ENCODE measurements around the gene LRR1. TPM values are rescaled to one million over a fixed set of nuclear protein-coding genes. Genes with fewer than 3 reads are reported as not detected.

Gene LRR1
- total and polyA plus RNA-seq, 9 donors = 4.1 to 8.0 (median 6.5) TPM

- TF ChIP-seq EP300 (IDR thresholded peaks at IDR 0.05) (no peak), POLR2A (IDR thresholded peaks at IDR 0.05) (no peak)
- TF ChIP-seq, protein P1, sequence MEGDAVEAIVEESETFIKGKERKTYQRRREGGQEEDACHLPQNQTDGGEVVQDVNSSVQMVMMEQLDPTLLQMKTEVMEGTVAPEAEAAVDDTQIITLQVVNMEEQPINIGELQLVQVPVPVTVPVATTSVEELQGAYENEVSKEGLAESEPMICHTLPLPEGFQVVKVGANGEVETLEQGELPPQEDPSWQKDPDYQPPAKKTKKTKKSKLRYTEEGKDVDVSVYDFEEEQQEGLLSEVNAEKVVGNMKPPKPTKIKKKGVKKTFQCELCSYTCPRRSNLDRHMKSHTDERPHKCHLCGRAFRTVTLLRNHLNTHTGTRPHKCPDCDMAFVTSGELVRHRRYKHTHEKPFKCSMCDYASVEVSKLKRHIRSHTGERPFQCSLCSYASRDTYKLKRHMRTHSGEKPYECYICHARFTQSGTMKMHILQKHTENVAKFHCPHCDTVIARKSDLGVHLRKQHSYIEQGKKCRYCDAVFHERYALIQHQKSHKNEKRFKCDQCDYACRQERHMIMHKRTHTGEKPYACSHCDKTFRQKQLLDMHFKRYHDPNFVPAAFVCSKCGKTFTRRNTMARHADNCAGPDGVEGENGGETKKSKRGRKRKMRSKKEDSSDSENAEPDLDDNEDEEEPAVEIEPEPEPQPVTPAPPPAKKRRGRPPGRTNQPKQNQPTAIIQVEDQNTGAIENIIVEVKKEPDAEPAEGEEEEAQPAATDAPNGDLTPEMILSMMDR (IDR thresholded peaks at IDR 0.05) = no peak
- intact Hi-C loops (cut with DNase I) = no loop called here
Observed at GRCh38 chr14:49623387-49623786, 24.6 kb downstream of the LRR1 start.

DNA sequence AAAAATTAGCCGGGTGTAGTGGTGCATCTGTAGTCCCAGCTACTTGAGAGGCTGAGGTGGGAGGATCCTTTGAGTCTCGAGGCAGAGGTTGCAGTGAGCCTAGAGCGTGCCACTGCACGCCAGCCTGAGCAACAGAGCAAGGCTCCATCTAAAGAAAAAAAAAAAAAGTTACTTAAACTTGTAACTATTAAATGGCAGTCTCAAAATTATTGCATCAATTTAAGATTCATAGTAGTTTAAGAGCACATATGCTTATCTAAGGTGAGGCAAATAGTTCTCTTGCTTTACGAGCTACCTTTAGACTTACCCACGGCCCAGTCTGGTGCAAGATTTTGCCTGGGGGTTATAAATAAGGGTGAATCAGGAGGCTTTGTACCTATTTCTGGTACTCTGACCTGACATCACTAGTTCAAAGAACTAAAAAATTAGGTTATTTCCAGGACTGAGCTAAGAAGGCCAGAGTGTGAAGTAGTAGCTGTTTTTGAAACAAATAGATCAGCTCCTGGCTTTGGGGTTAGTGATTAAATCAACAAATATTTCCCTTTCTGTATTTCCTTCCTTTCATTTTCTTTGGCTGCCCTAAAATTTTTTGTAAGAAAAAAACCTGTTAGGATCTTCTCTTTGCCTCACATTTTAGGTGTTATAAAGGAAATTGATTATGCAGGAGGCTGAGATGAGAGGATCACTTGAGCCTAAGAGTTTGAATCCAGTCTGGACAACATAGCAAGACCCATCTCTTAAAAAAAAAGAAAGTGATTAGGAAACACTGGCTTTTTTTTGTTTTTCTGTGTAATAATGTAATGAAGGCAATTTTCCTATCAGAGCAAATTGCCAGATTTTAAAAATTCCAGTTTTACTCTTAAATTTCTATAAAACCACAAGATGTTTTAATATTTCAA lies 25.4 kb downstream of the LRR1 start:
- no peaks in the 10 kb centered on the region for H3K9me3 ChIP-seq
- TF ChIP-seq EP300 (IDR thresholded peaks at IDR 0.05) (no peak), POLR2A (IDR thresholded peaks at IDR 0.05) (no peak)
- TF ChIP-seq, protein P1 (IDR thresholded peaks at IDR 0.05) = no peak
- 62 to 76% (median 71%) methylated on average over 6 of the region's 6 CpGs for WGBS, 3 donors
- no peak overlapping the region for H3K4me3 ChIP-seq
- no peak overlapping the region for H3K27ac ChIP-seq
- H3K36me3 ChIP-seq = no peaks in the 10 kb centered on the region
- DNase-seq = no peak
- intact Hi-C loops (cut with DNase I) = no loop called here
- H3K27me3 ChIP-seq = no peaks in the 10 kb centered on the region
- H3K4me1 ChIP-seq (ENCODE audit: insufficient read depth) = peaks cover 10% of the 10 kb centered on the region

More at GRCh38 chr14:49623387-49623786, 24.6 kb downstream of the LRR1 start:
- Histone ChIP-seq H3K27ac (no peak overlapping the region), H3K36me3 (no peaks in the 10 kb centered on the region), H3K9me3 (no peaks in the 10 kb centered on the region), H3K4me3 (no peak overlapping the region), H3K27me3 (no peaks in the 10 kb centered on the region), H3K4me1 (ENCODE audit: insufficient read depth) (peaks cover 11% of the 10 kb centered on the region)
- 16 to 31% (median 19%) methylated on average over 3 of the region's 3 CpGs for WGBS, 3 donors
- no peak for DNase-seq

GRCh38 chr14:49633640-49634546 lies 35.2 kb downstream of the LRR1 start:
- Histone ChIP-seq H3K4me1 (ENCODE audit: insufficient read depth) (peaks cover 1% of the 10 kb centered on the region), H3K27me3 (no peaks in the 10 kb centered on the region), H3K27ac (peak overlapping the region; percentile 83 to 92), H3K36me3 (no peaks in the 10 kb centered on the region), H3K4me3 (peak overlapping the region; percentile 90), H3K9me3 (no peaks in the 10 kb centered on the region)
- peak; percentile 91 to 94 (median 92) for DNase-seq
- WGBS, 3 donors = 0 to 1% (median 0%) methylated on average over 34 to 101 of the region's 101 CpGs
- intact Hi-C loops (cut with DNase I) = loop anchor here (1.0 to 10.0 kb wide), 5 partner anchors 59 to 221 kb away; partner anchors contain the start of genes KLHDC1 (in 1 of the 4), KLHDC2 (in 1 of the 4) and NEMF (in 1 of the 4)
- TF ChIP-seq POLR2A (IDR thresholded peaks at IDR 0.05) = peak; percentile 75
- TF ChIP-seq EP300 (IDR thresholded peaks at IDR 0.05) = no peak
- TF ChIP-seq, protein P1 (IDR thresholded peaks at IDR 0.05) = peak; percentile 29 to 84 (median 78)

All from ovary (tissue), 9 donors.